ENCODE data around the gene TUBGCP2. TPM values are rescaled to one million over a fixed set of nuclear protein-coding genes. Genes with fewer than 3 reads are reported as not detected.

Gene TUBGCP2
- total and polyA plus RNA-seq, 9 of the 15 experiments (the other 6 are each of a cell fraction or from before 2014, with no cell fraction given), result 4.3 to 56.6 (median 28.4) TPM

DNA sequence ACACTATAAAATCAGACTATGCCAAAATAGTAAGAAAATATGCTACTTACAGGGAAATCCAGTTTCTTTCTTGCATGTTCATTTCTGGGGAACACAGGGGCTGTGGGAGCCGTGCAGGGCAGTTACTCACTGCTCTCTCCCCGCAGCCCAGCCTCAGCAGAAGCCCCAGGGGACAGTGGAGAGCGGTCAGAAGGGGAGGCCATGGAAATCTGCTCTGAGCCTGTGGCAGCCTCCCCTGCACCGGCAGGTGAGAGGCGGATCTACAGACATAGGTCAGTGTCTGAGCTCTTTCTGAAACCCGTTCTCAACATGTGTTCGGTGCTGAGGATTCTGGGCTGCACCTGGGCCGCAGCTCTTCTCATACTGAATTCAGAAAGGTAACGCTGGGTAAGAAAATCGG, 2.9 kb upstream of the TUBGCP2 start:
- Histone ChIP-seq H4K20me1 (replicated peaks; ENCODE audit: control insufficient read depth, insufficient read depth, low read length) (no peaks in the 10 kb centered on the region), H3K9me1 (ENCODE audit: control insufficient read depth, insufficient read depth, low read length) (no peaks in the 10 kb centered on the region), H3K9ac (ENCODE audit: insufficient read depth in 1 of 2, low read depth in 2 of 2, low read length in 2 of 2) (no peak overlapping the region), H2AFZ (ENCODE audit: low read depth, low read length) (no peak overlapping the region), H3K4me3 (no peak overlapping the region), H3K4me2 (ENCODE audit: insufficient read depth, low read length) (no peak overlapping the region), H3K27ac (ENCODE audit: extremely low read depth, low read depth, low read length) (no peak overlapping the region), H3K79me2 (ENCODE audit: control insufficient read depth, insufficient read depth, low read length) (peaks cover 27% of the 10 kb centered on the region), H3K9me3 (replicated peaks; ENCODE audit: control insufficient read depth, insufficient read depth, low read depth, low read length) (no peaks in the 10 kb centered on the region), H3K36me3 (ENCODE audit: control insufficient read depth, insufficient read depth, low read length) (peaks cover 37% of the 10 kb centered on the region; the same call in 2 of the 3 replicates), H3K27me3 (ENCODE audit: control insufficient read depth in 2 of 2, insufficient read depth in 2 of 2, low read length in 2 of 2) (no peaks in the 10 kb centered on the region), H3K4me1 (replicated peaks in 1 of 2; ENCODE audit: control insufficient read depth in 2 of 2, insufficient read depth in 2 of 2, low read length in 2 of 2) (peaks cover 10 to 42% of the 10 kb centered on the region in 2 experiments)
- no TSS peak for BruUV-seq (replicated peaks)
- ChIA-PET POLR2A (no interaction called here), CTCF (ENCODE audit: low intra/inter-chr PET ratio) (no interaction called here)
- FAIRE-seq (no peak), ATAC-seq (no peak), DNase-seq (ENCODE audit: extremely low read depth in 1 of 4, low spot score in 3 of 4) (no peak)
- intact Hi-C loops (cut with micrococcal nuclease), result no loop called here
- in situ Hi-C loops (cut with MboI), result no loop called here
- 87% methylated on average over 10 of the region's 10 CpGs for WGBS (ENCODE audit: insufficient coverage, low coverage, missing lambda C conversion rate)
- TF ChIP-seq ZNF589 (CRISPR knock-in tag; IDR thresholded peaks at IDR 0.05; ENCODE audit: low read depth) (no peak), ZNF232 (CRISPR knock-in tag; IDR thresholded peaks at IDR 0.05) (no peak), PRPF4 (IDR thresholded peaks at IDR 0.05; ENCODE audit: insufficient read depth, low read depth, low read length, poor library complexity, severe bottlenecking) (no peak), ZNF785 (CRISPR knock-in tag; IDR thresholded peaks at IDR 0.05) (no peak), SMARCA5 (IDR thresholded peaks at IDR 0.05) (no peak), RBBP5 (IDR thresholded peaks at IDR 0.05; ENCODE audit: borderline replicate concordance, insufficient read depth, low read length, poor library complexity, severe bottlenecking) (no peak), BRCA1 (IDR thresholded peaks at IDR 0.05) (no peak), BRCA1 (CRISPR knock-in tag; IDR thresholded peaks at IDR 0.05) (no peak), HMGN3 (IDR thresholded peaks at IDR 0.05; ENCODE audit: borderline replicate concordance, extremely low read depth, insufficient read length, low read depth, low read length) (no peak), HNRNPUL1 (IDR thresholded peaks at IDR 0.05; ENCODE audit: low read length) (no peak), SREBF2 (CRISPR knock-in tag; IDR thresholded peaks at IDR 0.05) (no peak), RBM15 (IDR thresholded peaks at IDR 0.05; ENCODE audit: insufficient read depth, low read length) (no peak)
- TF ChIP-seq, protein P1, sequence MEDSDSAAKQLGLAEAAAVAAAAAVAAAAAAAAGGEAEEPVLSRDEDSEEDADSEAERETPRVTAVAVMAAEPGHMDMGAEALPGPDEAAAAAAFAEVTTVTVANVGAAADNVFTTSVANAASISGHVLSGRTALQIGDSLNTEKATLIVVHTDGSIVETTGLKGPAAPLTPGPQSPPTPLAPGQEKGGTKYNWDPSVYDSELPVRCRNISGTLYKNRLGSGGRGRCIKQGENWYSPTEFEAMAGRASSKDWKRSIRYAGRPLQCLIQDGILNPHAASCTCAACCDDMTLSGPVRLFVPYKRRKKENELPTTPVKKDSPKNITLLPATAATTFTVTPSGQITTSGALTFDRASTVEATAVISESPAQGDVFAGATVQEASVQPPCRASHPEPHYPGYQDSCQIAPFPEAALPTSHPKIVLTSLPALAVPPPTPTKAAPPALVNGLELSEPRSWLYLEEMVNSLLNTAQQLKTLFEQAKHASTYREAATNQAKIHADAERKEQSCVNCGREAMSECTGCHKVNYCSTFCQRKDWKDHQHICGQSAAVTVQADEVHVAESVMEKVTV (CRISPR knock-in tag; IDR thresholded peaks at IDR 0.05), result no peak
- TF ChIP-seq, protein P2, sequence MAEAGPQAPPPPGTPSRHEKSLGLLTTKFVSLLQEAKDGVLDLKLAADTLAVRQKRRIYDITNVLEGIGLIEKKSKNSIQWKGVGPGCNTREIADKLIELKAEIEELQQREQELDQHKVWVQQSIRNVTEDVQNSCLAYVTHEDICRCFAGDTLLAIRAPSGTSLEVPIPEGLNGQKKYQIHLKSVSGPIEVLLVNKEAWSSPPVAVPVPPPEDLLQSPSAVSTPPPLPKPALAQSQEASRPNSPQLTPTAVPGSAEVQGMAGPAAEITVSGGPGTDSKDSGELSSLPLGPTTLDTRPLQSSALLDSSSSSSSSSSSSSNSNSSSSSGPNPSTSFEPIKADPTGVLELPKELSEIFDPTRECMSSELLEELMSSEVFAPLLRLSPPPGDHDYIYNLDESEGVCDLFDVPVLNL (CRISPR knock-in tag; IDR thresholded peaks at IDR 0.05; ENCODE audit: low read depth), result no peak
- TF ChIP-seq, protein P3, sequence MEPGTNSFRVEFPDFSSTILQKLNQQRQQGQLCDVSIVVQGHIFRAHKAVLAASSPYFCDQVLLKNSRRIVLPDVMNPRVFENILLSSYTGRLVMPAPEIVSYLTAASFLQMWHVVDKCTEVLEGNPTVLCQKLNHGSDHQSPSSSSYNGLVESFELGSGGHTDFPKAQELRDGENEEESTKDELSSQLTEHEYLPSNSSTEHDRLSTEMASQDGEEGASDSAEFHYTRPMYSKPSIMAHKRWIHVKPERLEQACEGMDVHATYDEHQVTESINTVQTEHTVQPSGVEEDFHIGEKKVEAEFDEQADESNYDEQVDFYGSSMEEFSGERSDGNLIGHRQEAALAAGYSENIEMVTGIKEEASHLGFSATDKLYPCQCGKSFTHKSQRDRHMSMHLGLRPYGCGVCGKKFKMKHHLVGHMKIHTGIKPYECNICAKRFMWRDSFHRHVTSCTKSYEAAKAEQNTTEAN (CRISPR knock-in tag; IDR thresholded peaks at IDR 0.05), result no peak
- TF ChIP-seq, protein P4, sequence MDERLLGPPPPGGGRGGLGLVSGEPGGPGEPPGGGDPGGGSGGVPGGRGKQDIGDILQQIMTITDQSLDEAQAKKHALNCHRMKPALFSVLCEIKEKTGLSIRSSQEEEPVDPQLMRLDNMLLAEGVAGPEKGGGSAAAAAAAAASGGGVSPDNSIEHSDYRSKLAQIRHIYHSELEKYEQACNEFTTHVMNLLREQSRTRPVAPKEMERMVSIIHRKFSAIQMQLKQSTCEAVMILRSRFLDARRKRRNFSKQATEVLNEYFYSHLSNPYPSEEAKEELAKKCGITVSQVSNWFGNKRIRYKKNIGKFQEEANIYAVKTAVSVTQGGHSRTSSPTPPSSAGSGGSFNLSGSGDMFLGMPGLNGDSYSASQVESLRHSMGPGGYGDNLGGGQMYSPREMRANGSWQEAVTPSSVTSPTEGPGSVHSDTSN (CRISPR knock-in tag; IDR thresholded peaks at IDR 0.05; ENCODE audit: low read depth), result no peak
- TF ChIP-seq, protein P4 (tag; conservative IDR thresholded peaks at IDR 0.05; ENCODE audit: low read depth), result no peak
